T47D (cell line): Measurements from ENCODE around the gene RAB29.
A peak's percentile ranks its signal among the peaks of the same experiment; 100 is the strongest.

ENCODE experiments used
- DNase-seq, 2 experiments: peaks; one replicate each; pipeline versions ENCODE4 v3.0.0 to v3.0.0-alpha.2; 2011 to 2012; ENCODE audit warnings: low read depth in 1 of 2, low spot score in 1 of 2
- JUND ChIP-seq: IDR thresholded peaks from 2 replicates; pipeline ENCODE4 v1.6.1; 2012; ENCODE audit warnings: low read depth
- in situ Hi-C: cut with HindIII; loops from 2 replicates; pipeline ENCODE4 v1.10.0; 2016; ENCODE audit warnings: low sequenced_read_pairs, low pct_unique_long_range_greater_than_20kb

The RAB29 gene

GRCh38 chr1:205791568-205792180, 16.4 kb upstream of the RAB29 start:
- DNase-seq, result peak; percentile 81 to 82
- in situ Hi-C loops, result no loop called here
- no peak for TF ChIP-seq JUND

GRCh38 chr1:205787287-205787916, 12.1 kb upstream of the RAB29 start:
- DNase-seq, result no peak
- in situ Hi-C loops, result no loop called here
- no peak for TF ChIP-seq JUND

GRCh38 chr1:205786601-205787000, 11.3 kb upstream of the RAB29 start:
- DNase-seq, result no peak
- in situ Hi-C loops, result no loop called here
- TF ChIP-seq JUND, result no peak

GRCh38 chr1:205785446-205785845, 10.2 kb upstream of the RAB29 start:
- no peak for DNase-seq
- in situ Hi-C loops, result no loop called here
- no peak for TF ChIP-seq JUND

- DNase-seq, result no peak
- no peak for TF ChIP-seq JUND
- in situ Hi-C loops, result no loop called here
Observed at GRCh38 chr1:205783904-205784303, 8.6 kb upstream of the RAB29 start.

GRCh38 chr1:205783433-205783795, 8.1 kb upstream of the RAB29 start:
- in situ Hi-C loops, result no loop called here
- DNase-seq, result no peak
- TF ChIP-seq JUND, result no peak

GRCh38 chr1:205782627-205783432, 7.5 kb upstream of the RAB29 start:
- in situ Hi-C loops, result no loop called here
- TF ChIP-seq JUND, result no peak
- DNase-seq, result no peak

- DNase-seq, result no peak
- in situ Hi-C loops, result no loop called here
- no peak for TF ChIP-seq JUND
Observed at GRCh38 chr1:205780335-205780734, 5.1 kb upstream of the RAB29 start.

- no peak for TF ChIP-seq JUND
- in situ Hi-C loops, result no loop called here
- no peak for DNase-seq
Observed at GRCh38 chr1:205777994-205778393, 2.7 kb upstream of the RAB29 start.

GRCh38 chr1:205775717-205776056, 405 bp upstream of the RAB29 start:
- TF ChIP-seq JUND, result no peak

GRCh38 chr1:205774198-205775014, 876 bp downstream of the RAB29 start:
- in situ Hi-C loops, result no loop called here
- no peak for TF ChIP-seq JUND
- no peak for DNase-seq

More at GRCh38 chr1:205775717-205776056, 405 bp upstream of the RAB29 start:
- in situ Hi-C loops, result no loop called here
- DNase-seq, result no peak

- in situ Hi-C loops, result no loop called here
- no peak for DNase-seq
- TF ChIP-seq JUND, result no peak
Observed at GRCh38 chr1:205772607-205773032, 2.7 kb downstream of the RAB29 start.
